Right lobe of liver (tissue), 4 donors: Measurements from ENCODE around the gene KCND3.

Experiments
- POLR2A ChIP-seq: fragments of 450-650 bp; IDR thresholded peaks from one replicate; pipeline ENCODE4 v1.6.1; 2017; ENCODE audit warnings: antibody characterized with exemption, mild to moderate bottlenecking
- TF ChIP-seq, protein P1 (sequence below), 4 donors: fragments of 200-600 bp in 3 of 4; fragments of 450-650 bp in 1 of 4; IDR thresholded peaks; one replicate each; pipeline versions ENCODE4 v1.5.1 to v1.8.0; 2016 to 2022; ENCODE audit warnings: antibody characterized with exemption in 4 of 4, mild to moderate bottlenecking in 2 of 4
- donor health status: DM: no; HTN: no; CAD: no.
- donor health status: DM: no; HTN: no; CAD: no.
- donor health status: DM: no; HTN: yes; CAD: no.

DNA sequence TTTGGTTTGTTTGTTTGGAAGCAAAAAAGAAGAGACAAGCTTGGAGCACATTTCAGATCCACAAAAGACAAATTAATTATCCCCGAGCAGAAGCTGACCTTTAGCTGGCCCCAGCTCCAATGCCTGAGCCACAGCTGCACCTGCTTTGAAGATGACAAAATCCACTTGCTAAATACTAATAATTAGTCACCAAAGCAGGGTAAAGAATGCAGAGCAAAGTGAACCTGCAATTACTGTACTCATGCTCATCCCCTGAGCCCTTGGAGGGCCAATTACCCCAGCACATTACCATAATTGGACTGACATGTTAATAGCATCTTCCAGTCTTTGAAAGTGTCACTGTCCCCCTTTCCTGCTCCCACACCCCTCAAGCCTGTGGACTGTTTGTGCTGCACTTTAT is 38.2 kb upstream of the KCND3 start:
- no peak for TF ChIP-seq POLR2A
- TF ChIP-seq, protein P1, sequence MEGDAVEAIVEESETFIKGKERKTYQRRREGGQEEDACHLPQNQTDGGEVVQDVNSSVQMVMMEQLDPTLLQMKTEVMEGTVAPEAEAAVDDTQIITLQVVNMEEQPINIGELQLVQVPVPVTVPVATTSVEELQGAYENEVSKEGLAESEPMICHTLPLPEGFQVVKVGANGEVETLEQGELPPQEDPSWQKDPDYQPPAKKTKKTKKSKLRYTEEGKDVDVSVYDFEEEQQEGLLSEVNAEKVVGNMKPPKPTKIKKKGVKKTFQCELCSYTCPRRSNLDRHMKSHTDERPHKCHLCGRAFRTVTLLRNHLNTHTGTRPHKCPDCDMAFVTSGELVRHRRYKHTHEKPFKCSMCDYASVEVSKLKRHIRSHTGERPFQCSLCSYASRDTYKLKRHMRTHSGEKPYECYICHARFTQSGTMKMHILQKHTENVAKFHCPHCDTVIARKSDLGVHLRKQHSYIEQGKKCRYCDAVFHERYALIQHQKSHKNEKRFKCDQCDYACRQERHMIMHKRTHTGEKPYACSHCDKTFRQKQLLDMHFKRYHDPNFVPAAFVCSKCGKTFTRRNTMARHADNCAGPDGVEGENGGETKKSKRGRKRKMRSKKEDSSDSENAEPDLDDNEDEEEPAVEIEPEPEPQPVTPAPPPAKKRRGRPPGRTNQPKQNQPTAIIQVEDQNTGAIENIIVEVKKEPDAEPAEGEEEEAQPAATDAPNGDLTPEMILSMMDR (IDR thresholded peaks at IDR 0.05): no peak
